Measurements from ENCODE around the gene ZSWIM4.

ZSWIM4 gene

DNA sequence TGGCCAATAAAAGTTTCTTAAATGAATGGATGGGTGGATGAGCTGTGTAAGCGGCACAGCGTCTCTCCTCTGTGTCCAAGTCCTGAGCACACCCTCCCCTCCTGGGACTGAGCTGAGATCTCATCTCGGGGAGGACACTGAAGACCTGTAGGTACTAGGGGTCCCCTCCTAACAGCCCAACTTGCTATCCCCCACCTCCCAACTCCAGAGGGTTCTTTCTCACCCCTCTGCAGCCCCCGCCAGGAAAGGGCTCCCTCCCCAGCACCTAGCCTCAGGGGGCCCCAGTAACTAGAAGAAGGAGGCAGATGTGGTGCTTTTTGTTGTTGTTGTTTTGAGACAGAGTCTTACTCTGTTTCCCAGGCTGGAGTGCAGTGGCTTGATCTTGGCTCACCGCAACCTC lies 80.6 kb downstream of the ZSWIM4 start:
- no peak for DNase-seq (ENCODE audit: low read depth)
- H3K4me3 ChIP-seq (ENCODE audit: low read depth, low read length) = no peak overlapping the region
- TF ChIP-seq, protein P1, sequence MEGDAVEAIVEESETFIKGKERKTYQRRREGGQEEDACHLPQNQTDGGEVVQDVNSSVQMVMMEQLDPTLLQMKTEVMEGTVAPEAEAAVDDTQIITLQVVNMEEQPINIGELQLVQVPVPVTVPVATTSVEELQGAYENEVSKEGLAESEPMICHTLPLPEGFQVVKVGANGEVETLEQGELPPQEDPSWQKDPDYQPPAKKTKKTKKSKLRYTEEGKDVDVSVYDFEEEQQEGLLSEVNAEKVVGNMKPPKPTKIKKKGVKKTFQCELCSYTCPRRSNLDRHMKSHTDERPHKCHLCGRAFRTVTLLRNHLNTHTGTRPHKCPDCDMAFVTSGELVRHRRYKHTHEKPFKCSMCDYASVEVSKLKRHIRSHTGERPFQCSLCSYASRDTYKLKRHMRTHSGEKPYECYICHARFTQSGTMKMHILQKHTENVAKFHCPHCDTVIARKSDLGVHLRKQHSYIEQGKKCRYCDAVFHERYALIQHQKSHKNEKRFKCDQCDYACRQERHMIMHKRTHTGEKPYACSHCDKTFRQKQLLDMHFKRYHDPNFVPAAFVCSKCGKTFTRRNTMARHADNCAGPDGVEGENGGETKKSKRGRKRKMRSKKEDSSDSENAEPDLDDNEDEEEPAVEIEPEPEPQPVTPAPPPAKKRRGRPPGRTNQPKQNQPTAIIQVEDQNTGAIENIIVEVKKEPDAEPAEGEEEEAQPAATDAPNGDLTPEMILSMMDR (IDR thresholded peaks at IDR 0.05; ENCODE audit: insufficient read depth, low read depth, low read length, missing control alignments) = no peak

DNA sequence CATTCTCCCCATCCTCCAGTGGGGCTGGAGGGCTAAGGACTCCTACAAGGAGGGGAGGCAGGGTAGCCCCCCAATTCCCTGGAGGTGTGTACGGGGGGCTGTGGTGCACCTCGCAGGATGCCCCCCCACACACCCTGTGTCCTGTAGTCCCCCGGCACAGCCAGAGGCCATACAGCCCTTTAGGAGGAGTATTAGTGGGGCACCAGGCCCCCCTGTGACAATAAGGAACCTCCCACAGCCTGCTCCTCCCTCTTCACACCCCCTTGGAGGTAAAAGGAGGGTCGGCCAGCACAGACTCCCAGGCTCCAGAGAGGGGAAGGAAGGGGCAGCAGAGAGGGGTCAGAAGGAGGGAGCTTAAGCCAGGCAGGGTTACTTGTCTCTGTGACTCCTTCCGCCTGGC lies 81.6 kb downstream of the ZSWIM4 start, which contains the start of gene NANOS3:
NANOS3 (plus strand) TSS at position 301 of the 400 bp plus-strand sequence. CDS start 115 bp downstream, outside the sequence.
- TF ChIP-seq, protein P1 (IDR thresholded peaks at IDR 0.05; ENCODE audit: insufficient read depth, low read depth, low read length, missing control alignments) = no peak
- no peak within 1 kb of the TSS for H3K4me3 ChIP-seq (ENCODE audit: low read depth, low read length)
- DNase-seq (ENCODE audit: low read depth) = no peak

DNA sequence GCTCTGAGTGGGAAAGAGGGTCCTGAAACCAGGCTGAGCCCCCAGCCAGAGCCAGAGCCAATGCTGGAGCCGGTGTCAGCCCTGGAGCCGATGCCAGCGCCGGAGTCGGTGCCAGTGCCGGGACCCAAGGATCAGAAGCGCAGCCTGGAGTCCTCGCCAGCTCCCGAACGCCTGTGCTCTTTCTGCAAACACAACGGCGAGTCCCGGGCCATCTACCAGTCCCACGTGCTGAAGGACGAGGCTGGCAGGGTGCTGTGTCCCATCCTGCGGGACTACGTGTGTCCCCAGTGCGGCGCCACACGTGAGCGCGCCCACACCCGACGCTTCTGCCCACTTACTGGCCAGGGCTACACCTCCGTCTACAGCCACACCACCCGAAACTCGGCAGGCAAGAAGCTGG lies 82.1 kb downstream of the ZSWIM4 start:
- DNase-seq (ENCODE audit: low read depth) = no peak
- TF ChIP-seq, protein P1 (IDR thresholded peaks at IDR 0.05; ENCODE audit: insufficient read depth, low read depth, low read length, missing control alignments) = no peak
- H3K4me3 ChIP-seq (ENCODE audit: low read depth, low read length) = no peak overlapping the region

DNA sequence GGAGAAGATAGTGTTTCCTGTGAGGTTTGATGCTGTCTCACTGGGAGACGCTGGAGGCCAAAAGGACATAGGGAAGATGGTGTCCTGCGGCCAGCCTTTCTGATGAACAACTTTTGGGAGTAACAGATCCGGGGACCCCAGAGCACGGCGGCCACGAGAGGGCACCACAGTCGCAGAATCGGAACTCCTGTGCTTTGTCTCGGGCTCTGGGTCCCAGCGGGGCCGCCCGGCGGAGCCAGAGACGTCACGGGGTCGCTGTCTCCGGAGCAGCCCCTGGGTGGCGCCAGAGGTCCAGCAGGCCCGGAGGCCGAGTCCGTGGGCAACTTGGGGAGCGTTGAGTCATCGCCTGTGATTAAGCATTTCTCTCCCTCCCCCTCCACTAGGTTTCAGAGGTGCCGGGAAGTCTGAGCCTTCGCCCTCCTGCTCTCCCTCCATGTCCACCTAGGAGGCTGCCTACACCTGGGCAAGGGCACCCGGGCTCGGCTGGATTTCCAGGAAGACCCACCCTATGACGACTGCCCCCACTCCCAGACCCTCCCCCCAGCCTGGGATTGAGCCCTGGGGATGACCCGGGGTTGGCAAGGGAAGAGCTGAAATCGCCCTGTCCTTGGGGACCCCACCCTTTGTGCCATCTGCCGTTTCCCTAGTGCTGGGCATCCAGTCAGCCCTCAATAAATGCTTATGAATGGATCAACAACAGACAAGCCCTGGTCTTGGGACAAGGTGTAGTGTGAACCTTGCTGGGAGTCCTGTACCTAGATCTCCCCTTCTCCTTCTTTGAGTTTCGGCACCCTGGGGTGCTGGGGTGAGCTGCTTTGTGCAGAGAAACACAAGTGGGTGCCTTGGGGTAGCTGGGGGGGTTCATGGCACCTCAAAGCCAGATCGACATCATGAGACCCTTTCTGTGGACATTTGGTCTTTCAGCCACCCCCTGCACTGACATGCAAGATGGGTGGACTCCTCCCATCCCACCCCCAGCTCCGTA lies 85.1 kb downstream of the ZSWIM4 start:
- H3K4me3 ChIP-seq (ENCODE audit: low read depth, low read length) = no peak overlapping the region
- DNase-seq (ENCODE audit: low read depth) = peak; percentile 96
- TF ChIP-seq, protein P1 (IDR thresholded peaks at IDR 0.05; ENCODE audit: insufficient read depth, low read depth, low read length, missing control alignments) = peak; percentile 99

DNA sequence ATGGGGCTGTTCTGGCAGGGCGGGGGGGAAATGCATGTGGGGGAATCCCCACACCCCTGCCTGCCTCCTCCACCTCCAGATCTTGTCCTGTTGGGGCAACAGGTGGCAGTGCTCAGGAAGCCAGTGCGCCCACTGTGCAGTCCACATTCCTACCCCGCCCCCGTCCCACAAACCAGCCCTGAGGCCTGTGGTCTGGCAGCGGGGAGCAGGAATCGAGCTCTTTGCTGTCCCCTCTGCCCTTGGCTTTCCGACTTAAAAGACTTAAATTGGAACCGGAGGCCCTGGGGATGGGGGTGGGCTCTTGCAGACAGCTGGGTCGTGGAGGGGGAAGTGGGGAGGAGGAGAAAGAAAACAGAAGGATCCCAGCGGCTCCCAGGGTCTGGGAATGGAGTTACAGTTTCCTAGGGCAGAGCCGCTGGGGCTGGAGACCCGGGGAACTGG lies 86.0 kb downstream of the ZSWIM4 start:
- no peak for DNase-seq (ENCODE audit: low read depth)
- TF ChIP-seq, protein P1 (IDR thresholded peaks at IDR 0.05; ENCODE audit: insufficient read depth, low read depth, low read length, missing control alignments) = no peak
- no peak overlapping the region for H3K4me3 ChIP-seq (ENCODE audit: low read depth, low read length)

Measured in GM12865 (cell line).